HFF-Myc (cell line): ENCODE results near the gene OR4D11.
"Not testable (repeated sequence)": the region's sequence is repeated elsewhere in the genome, so short reads cannot be mapped to it uniquely, and the experiment has no call there.

ENCODE experiments used
- DNase-seq: peaks from one replicate; pipeline ENCODE4 v3.0.0-alpha.2; 2011; ENCODE audit warnings: low read depth; ENCODE audit errors: extremely low read depth
- H3K4me3 ChIP-seq: replicated peaks from 2 replicates; pipeline ENCODE4 v1.5.1; 2011; ENCODE audit warnings: low read depth, mild to moderate bottlenecking, control low read depth, low read length
- CTCF ChIP-seq: IDR thresholded peaks from 2 replicates; pipeline ENCODE4 v1.5.1; 2012; ENCODE audit warnings: mild to moderate bottlenecking, low read depth, low read length, control low read depth; ENCODE audit errors: missing control alignments

OR4D11 gene

GRCh38 chr11:59480359-59480758 is 23.0 kb upstream of the OR4D11 start:
- no peak for DNase-seq
- H3K4me3 ChIP-seq = no peak overlapping the region
- TF ChIP-seq CTCF = no peak

- no peak overlapping the region for H3K4me3 ChIP-seq
- no peak for TF ChIP-seq CTCF
- DNase-seq = no peak
Measured at GRCh38 chr11:59501931-59502330, 1.4 kb upstream of the OR4D11 start.

GRCh38 chr11:59510941-59511589 is 7.7 kb downstream of the OR4D11 start, which contains the start of gene OR4D9:
Gene OR4D9 (plus strand): TSS chr11:59511539. CDS start chr11:59514913, 3,374 bp downstream.
- no peak for TF ChIP-seq CTCF
- no peak within 1 kb of the TSS for H3K4me3 ChIP-seq
- no peak for DNase-seq

- DNase-seq = no peak
Measured at GRCh38 chr11:59511675-59512074, 8.3 kb downstream of the OR4D11 start.

GRCh38 chr11:59520139-59520538 is 16.8 kb downstream of the OR4D11 start:
- not testable (repeated sequence) for DNase-seq, H3K4me3 ChIP-seq

More at GRCh38 chr11:59511675-59512074, 8.3 kb downstream of the OR4D11 start:
- TF ChIP-seq CTCF = no peak
- H3K4me3 ChIP-seq = no peak overlapping the region

- no peak overlapping the region for H3K4me3 ChIP-seq
- no peak for TF ChIP-seq CTCF
- no peak for DNase-seq
Measured at GRCh38 chr11:59520741-59521140, 17.4 kb downstream of the OR4D11 start.

- H3K4me3 ChIP-seq = no peak overlapping the region
- DNase-seq = no peak
- no peak for TF ChIP-seq CTCF
Measured at GRCh38 chr11:59523541-59523940, 20.2 kb downstream of the OR4D11 start.
